GM23248 (cell line): ENCODE results near the gene CCDC47.

Experiments
- EZH2 ChIP-seq: fragments of 200-600 bp; sonication (generic); IDR thresholded peaks from 2 replicates; pipeline ENCODE4 v1.6.1; 2018; ENCODE audit warnings: antibody characterized with exemption, mild to moderate bottlenecking; ENCODE audit not compliant: insufficient read depth, poor library complexity, severe bottlenecking
- EZH2phosphoT487 ChIP-seq: fragments of 200-600 bp; sonication (generic); IDR thresholded peaks from 2 replicates; pipeline ENCODE4 v1.6.1; 2018; ENCODE audit warnings: antibody characterized with exemption, moderate library complexity, mild to moderate bottlenecking, low read depth; ENCODE audit not compliant: insufficient read depth

GRCh38 chr17:63774141-63774968 is 958 bp upstream of the CCDC47 start, which contains the start of gene DDX42:
- no peak for TF ChIP-seq EZH2
- TF ChIP-seq EZH2phosphoT487, result no peak
